GM21367 (cell line): ENCODE measurements around the gene ANKRD18A.
"Not testable (repeated sequence)": the region's sequence is repeated elsewhere in the genome, so short reads cannot be mapped to it uniquely, and the experiment has no call there.

Experiments
- ATAC-seq: cut with Tn5 transposase; IDR thresholded peaks from one replicate; pipeline ENCODE4 v1.9.1; 2021; ENCODE audit not compliant: unreplicated experiment

The ANKRD18A gene

GRCh38 chr9:38546497-38547163 is 73.8 kb downstream of the ANKRD18A start:
- not testable (repeated sequence) for ATAC-seq

GRCh38 chr9:38540535-38540934 is 79.9 kb downstream of the ANKRD18A start:
- ATAC-seq = not testable (repeated sequence)

GRCh38 chr9:38529317-38529716 is 91.1 kb downstream of the ANKRD18A start:
- no peak for ATAC-seq

- no peak for ATAC-seq
Observed at GRCh38 chr9:38527503-38527902, 92.9 kb downstream of the ANKRD18A start.

GRCh38 chr9:38526591-38526990 is 93.8 kb downstream of the ANKRD18A start:
- no peak for ATAC-seq

GRCh38 chr9:38523121-38523520 is 97.3 kb downstream of the ANKRD18A start:
- ATAC-seq = no peak

GRCh38 chr9:38521762-38522161 is 98.6 kb downstream of the ANKRD18A start:
- no peak for ATAC-seq
